Uterus (tissue), 2 donors: ENCODE results near the gene PTPN23.
"Not testable (repeated sequence)": the region's sequence is repeated elsewhere in the genome, so short reads cannot be mapped to it uniquely, and the experiment has no call there.

Source experiments
- POLR2A ChIP-seq, 2 donors: fragments of 450-650 bp; IDR thresholded peaks; one replicate each; pipeline ENCODE4 v1.6.1; 2016; ENCODE audit warnings: antibody characterized with exemption in 2 of 2, mild to moderate bottlenecking in 1 of 2, moderate library complexity in 1 of 2
- TF ChIP-seq, protein P1 (sequence below), 4 experiments: fragments of 200-600 bp in 2 of 4; fragments of 450-650 bp in 2 of 4; sonication (generic) in 2 of 4; IDR thresholded peaks; one replicate each; pipeline ENCODE4 v1.5.1; 2016 to 2019; ENCODE audit warnings: antibody characterized with exemption in 4 of 4, mild to moderate bottlenecking in 2 of 4, moderate library complexity in 1 of 4

DNA sequence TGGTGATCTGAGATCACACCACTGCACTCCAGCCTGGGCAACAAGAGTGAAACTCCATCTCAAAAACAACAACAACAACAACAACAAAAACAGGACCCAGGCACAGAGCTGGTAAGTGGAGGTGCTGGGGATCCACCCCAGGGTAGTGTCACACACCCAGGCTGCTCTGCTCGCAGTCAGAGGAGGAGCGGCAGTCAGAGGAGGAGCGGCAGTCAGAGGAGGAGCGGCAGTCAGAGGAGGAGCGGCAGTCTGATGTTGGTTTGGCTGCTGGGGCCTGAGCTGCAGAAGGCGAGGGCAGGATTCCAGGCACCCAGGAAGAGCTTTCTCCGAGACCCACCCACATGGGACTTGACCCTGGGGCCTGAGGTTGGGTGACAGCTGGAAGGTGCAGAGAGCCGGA is 10.8 kb upstream of the PTPN23 start:
- TF ChIP-seq POLR2A (IDR thresholded peaks at IDR 0.05) = not testable (repeated sequence)
- TF ChIP-seq, protein P1, sequence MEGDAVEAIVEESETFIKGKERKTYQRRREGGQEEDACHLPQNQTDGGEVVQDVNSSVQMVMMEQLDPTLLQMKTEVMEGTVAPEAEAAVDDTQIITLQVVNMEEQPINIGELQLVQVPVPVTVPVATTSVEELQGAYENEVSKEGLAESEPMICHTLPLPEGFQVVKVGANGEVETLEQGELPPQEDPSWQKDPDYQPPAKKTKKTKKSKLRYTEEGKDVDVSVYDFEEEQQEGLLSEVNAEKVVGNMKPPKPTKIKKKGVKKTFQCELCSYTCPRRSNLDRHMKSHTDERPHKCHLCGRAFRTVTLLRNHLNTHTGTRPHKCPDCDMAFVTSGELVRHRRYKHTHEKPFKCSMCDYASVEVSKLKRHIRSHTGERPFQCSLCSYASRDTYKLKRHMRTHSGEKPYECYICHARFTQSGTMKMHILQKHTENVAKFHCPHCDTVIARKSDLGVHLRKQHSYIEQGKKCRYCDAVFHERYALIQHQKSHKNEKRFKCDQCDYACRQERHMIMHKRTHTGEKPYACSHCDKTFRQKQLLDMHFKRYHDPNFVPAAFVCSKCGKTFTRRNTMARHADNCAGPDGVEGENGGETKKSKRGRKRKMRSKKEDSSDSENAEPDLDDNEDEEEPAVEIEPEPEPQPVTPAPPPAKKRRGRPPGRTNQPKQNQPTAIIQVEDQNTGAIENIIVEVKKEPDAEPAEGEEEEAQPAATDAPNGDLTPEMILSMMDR (IDR thresholded peaks at IDR 0.05) = not testable (repeated sequence)
